ENCODE measurements around the gene BRD3OS. TPM values are rescaled to one million over a fixed set of nuclear protein-coding genes. Genes with fewer than 3 reads are reported as not detected.

The BRD3OS gene, protein sequence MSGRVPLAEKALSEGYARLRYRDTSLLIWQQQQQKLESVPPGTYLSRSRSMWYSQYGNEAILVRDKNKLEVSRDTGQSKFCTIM
- total RNA-seq = 10 to 100 TPM in 2 of 4 donors, 1 to 10 TPM in 2; 8.8 to 18.3 (median 12.9) TPM

DNA sequence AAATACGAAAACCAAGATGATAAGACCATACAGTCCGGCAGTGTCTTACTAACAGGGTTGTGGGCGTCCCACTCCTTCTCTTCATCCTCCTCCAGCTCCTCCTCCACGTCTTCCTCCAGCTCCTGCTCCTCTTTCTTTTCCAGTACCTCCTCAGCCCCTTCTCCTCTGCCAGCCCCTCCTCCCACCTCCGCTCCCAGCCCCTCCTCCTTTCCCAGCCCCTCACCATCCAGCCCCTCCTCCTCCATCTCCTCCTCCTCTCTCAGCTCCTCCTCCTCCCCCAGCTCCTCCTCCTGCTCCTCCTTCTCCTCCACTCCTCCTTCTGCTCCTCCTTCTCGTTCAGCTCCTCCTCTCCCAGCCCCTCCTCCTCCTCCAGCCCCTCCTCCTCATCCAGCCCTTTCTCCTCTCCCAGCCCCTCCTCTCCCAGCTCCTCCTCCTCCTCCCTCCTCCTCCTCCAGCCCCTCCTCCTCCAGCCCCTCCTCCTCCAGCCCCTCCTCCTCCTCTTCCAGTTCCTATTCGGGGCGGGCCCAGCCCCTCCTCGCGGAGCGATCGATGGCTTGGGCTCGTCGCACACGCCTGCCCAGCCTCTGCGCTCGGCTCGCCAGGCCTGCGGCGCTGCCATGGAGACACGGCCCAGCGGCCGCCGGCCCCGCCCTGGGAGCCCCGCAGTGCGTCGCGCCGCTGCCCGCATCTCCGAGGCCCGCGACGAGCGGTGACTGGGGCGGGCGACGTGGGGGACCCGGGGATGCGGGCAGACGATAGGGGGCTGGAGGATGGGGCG, at the start of gene BRD3OS:
TSS of gene BRD3OS (plus strand) at position 654 of the 778 bp plus-strand sequence. CDS start 1,267 bp downstream, outside the sequence.
- peak; percentile 98 for ATAC-seq (ENCODE audit: low FRiP score)
- DNase-seq (ENCODE audit: low spot score) = peak; percentile 81
- TF ChIP-seq, protein P1, sequence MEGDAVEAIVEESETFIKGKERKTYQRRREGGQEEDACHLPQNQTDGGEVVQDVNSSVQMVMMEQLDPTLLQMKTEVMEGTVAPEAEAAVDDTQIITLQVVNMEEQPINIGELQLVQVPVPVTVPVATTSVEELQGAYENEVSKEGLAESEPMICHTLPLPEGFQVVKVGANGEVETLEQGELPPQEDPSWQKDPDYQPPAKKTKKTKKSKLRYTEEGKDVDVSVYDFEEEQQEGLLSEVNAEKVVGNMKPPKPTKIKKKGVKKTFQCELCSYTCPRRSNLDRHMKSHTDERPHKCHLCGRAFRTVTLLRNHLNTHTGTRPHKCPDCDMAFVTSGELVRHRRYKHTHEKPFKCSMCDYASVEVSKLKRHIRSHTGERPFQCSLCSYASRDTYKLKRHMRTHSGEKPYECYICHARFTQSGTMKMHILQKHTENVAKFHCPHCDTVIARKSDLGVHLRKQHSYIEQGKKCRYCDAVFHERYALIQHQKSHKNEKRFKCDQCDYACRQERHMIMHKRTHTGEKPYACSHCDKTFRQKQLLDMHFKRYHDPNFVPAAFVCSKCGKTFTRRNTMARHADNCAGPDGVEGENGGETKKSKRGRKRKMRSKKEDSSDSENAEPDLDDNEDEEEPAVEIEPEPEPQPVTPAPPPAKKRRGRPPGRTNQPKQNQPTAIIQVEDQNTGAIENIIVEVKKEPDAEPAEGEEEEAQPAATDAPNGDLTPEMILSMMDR (IDR thresholded peaks at IDR 0.05) = no peak

DNA sequence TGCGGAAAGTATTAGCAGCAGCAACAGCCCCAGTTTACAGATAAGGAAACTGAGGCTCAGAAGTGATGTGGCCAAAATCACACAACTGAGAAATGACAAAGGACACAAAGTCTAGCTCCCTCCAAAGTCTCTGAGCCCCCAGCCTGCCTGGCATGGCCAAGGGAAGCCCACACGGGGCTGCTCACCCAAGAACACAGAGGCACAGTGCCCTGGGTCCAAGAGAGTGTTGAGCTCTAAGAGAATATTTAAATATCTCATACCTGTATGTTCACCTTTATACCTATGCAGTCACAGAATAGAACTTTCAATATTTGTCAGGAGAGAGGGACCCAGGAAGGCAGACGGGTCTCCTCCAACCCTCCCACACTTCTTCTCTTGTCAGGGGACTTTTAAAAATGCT, 49.8 kb upstream of the BRD3OS start:
- TF ChIP-seq, protein P1 (IDR thresholded peaks at IDR 0.05) = no peak
- DNase-seq (ENCODE audit: low spot score) (no peak), ATAC-seq (ENCODE audit: low FRiP score) (no peak)

DNA sequence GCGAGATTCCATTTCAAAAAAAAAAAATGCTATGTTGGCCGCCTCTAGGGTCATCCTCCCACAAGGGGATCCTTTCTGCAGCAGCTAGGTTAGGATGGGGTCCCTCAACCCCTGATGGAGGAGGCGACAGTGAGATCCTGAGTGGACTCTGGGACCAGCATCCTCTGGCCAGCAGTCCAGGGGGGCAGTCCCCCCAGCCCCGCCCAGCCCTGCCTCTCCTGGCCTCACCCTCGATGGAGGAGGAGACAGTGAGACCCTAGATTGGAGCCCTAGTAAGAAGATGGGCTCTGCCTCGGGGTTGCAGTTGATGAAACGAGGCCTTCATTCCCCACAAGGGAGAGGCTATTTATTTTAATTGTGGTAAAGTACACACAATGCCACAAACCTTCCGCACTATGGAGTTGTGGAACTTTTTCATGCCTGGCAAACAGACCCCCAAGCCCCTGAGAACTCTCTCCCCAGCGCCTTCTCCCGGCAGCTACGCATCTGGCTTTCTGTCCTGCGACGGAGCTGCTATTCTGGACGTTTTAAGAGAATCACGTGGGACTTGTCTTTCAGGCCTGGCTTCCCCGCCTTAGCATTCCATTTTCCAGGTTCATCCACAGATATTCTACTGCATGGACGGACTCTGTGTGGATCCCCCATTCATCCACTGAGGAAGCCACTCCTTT, 49.0 kb upstream of the BRD3OS start:
- no peak for DNase-seq (ENCODE audit: low spot score)
- no peak for ATAC-seq (ENCODE audit: low FRiP score)
- TF ChIP-seq, protein P1 (IDR thresholded peaks at IDR 0.05) = no peak

DNA sequence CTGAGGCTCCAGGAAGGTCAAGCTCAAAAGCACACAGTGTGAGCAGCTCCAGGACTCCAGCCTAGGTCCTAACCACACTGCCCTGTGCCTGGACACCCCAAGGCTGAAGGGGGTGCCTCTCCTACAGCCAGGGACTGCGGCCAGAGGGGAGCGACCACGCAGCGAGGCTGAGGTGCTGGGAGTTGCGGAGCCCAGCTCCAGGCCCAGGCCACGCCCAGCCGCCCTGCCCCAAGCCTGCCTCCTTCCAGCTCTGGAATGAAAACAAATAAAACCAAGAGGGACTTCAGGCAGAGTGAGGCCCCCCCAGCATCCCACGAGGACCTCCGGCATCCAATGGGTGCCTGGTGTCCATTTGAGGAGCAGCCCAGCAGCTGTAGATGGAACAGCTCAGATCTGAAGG, 48.4 kb upstream of the BRD3OS start:
- DNase-seq (ENCODE audit: low spot score) (no peak), ATAC-seq (ENCODE audit: low FRiP score) (no peak)
- TF ChIP-seq, protein P1 (IDR thresholded peaks at IDR 0.05) = no peak

DNA sequence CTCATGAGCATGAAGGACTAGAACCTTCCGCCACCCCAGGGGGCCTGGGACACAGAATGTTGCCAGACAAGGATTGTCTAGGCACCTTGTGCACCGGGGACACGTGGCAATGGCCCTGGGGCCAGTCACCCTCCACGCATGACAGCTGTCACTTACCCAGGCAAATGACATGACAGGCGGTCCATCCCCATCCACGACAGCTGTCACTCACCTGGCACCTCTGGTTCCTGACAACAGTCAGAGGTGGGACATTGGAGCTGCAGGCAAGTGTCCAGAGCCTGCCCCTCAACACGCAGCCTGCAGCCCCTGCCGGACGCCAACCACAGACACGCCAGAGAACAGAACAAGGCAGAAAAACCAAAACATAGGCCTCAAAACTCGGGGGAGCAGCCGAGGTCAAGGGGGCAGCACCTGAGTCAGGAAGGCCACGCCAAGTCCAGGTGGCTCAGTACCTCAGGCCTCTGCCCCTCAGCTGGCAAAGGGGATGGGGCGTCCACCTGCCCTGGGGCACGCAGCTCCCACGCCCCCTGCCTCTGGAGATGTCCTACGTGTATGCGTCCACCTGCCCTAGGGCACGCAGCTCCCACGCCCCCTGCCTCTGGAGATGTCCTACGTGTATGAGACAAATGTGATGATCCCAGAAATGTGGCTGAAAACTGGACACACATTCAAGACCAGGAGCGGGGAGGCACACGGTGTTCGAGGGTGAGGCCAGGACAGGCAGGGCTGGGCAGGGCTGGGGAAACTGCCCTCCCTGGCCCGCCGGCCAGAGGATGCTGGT, 47.7 kb upstream of the BRD3OS start:
- TF ChIP-seq, protein P1 (IDR thresholded peaks at IDR 0.05) = no peak
- no peak for DNase-seq (ENCODE audit: low spot score)
- no peak for ATAC-seq (ENCODE audit: low FRiP score)

DNA sequence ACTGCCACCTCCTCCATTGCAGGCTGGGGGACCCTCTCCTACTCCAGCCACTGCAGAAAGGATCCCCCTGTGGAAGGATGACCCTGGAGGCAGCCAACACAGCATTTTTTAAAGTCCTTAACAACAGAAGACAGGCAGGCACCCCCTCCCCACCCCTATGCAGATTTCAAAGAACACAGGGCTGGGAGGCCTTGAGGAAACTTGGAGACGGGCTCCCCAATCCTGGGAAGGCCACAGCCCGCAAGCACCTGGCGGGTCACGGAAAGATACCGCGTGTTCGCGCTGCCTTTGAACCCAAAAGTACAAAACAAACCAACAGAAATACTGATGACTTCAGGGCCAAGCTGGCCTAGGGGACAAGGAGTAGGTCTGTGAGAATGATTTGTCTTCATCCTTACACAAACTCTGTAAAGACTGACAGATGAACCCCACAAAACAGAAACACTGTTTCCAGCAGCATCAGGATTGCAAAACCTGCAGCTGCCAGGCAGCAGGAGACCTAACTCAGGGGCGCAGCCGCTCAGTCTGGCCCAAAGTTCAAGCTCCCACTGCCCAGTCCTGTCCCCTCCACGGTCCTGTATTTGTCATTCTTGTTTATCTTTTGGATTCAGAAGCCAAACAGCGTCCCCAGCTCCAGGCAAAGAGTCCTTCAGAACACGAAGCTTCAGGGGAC, 46.9 kb upstream of the BRD3OS start:
- no peak for ATAC-seq (ENCODE audit: low FRiP score)
- DNase-seq (ENCODE audit: low spot score) = no peak
- TF ChIP-seq, protein P1 (IDR thresholded peaks at IDR 0.05) = no peak
